Nucleus accumbens (tissue), 56 donors: ENCODE data around the gene ZNF821.
"Not testable (repeated sequence)": the region's sequence is repeated elsewhere in the genome, so short reads cannot be mapped to it uniquely, and the experiment has no call there.

Experiments used
- DNase-seq, 56 donors: peaks; one replicate each; lab custom pipeline; 2025; lab: John Stamatoyannopoulos, UW

The ZNF821 gene

GRCh38 chr16:71903608-71904007 lies 19.6 kb upstream of the ZNF821 start:
- no peak for DNase-seq

DNA sequence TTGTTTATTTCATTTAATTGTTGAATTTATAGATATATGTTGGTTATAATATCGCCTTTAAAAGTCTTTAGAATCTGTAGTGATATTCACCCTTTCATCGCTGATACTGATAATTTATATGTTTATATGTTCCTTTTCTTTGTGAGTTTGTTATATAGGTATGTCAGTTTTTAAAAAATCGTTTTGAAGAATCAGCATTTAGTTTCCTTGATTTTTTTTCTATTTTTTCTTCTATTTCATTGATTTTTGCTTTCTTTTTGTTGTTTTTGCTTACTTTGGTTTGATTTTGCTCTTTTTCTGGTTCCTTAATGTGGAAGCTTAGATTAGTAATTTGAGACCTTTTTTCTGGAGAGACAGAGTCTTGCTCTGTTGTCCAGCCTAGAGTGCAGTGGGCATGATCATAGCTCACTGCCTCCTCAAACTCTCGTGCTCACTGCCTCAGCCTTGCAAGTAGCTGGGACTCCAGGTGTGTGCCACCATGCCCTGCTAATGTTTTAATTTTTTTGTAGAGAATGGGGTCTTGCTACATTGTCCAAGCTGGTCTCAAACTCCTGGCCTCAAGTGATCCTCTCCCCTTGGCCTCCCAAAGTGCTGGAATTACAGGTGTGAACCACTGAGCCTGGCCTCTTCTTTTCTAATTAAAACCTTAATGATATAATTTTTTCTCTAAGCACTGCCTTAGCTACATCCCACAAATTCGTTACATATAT lies 18.8 kb upstream of the ZNF821 start:
- DNase-seq, result no peak

DNA sequence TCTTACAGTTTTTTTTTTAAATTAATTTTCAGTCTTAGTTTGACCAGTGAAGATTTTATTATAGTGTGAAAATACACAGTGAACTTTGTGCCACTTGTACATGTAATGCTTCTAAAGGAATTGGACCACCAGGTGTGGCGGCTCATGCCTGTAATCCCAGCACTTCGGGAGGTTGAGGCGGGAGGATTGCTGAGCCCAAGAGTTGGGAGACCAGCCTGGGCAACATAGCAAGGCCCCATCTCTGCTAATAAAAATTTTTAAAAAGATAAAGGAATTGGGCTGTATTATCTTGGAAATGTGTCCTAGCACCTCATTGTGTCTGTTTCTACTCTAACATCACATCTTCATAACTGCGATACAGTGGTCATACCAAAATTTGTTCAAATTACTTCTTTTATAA lies 15.2 kb upstream of the ZNF821 start:
- no peak for DNase-seq

DNA sequence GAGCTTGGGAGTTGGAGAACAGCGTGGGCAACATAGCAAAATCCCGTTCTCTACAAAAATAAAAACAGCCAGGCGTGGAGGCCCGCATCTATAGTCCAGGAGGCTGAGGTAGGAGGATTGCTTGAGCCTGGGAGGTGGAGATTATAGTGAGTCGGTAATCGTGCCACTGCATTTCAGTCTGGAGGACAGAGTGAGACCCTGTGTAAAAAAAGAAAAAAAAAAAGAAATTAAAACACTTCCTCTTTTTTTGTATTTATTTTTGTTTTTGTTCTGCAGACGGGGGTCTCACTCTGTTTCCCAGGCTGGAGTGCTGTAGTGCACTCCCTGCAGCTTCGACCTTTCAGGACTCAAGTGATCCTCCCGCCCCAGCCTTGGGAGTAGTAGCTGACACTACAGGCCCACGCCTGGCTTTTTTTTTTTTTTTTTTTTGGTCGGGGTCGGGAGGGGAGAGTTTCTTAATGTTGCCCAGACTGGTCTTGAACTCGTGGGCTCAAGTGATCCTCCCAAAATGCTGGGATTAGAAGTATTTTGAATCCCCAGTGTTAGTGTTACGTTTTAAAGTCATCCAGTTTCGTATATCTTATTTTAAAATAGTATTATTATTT lies 12.9 kb upstream of the ZNF821 start:
- no peak for DNase-seq

GRCh38 chr16:71895679-71896365 lies 11.8 kb upstream of the ZNF821 start:
- peak in 10 of 56 donors; percentile 28 to 57 (median 46) for DNase-seq

DNA sequence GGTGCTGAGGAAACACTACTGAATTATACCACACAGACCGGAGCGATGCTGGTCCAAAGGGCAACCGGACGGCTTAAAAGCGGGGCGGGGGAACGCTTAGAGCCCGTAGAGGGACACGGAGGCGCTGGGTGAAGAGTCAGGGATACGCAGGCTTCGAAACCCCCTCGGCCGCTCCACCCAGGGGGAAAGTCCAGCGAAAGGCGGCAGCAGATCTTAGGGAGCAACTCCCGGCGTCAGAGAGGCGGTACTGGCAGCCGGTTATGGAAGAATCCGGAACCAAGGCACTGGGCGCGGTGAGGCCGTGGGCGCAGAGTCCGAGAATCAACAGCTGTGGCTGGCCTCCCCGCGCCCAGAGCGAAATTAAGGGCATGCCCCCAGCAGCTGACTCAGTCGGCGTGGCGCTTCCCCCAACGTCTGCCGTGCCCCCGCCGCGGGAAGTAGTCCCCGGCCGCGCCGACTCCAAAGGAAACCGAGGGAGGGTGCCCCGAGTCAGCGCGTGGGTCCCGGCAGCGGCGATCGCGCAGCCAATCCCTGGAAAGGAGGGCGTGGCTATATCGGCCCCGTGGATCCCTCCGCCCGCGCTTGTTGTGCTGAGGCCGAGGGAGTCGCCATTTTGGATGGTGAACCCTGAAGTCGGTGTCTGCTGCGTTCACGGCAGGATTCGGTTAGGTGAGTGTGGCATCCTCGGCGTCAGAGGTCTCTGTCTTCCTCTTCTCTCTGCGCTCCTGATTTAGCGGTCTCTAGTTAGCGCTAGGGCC lies 11.1 kb upstream of the ZNF821 start, which contains the start of gene IST1:
IST1 (plus strand) TSS at position 611 of the 758 bp plus-strand sequence. CDS start 20,110 bp downstream, outside the sequence.
- peak; percentile 62 to 98 (median 96) for DNase-seq

DNA sequence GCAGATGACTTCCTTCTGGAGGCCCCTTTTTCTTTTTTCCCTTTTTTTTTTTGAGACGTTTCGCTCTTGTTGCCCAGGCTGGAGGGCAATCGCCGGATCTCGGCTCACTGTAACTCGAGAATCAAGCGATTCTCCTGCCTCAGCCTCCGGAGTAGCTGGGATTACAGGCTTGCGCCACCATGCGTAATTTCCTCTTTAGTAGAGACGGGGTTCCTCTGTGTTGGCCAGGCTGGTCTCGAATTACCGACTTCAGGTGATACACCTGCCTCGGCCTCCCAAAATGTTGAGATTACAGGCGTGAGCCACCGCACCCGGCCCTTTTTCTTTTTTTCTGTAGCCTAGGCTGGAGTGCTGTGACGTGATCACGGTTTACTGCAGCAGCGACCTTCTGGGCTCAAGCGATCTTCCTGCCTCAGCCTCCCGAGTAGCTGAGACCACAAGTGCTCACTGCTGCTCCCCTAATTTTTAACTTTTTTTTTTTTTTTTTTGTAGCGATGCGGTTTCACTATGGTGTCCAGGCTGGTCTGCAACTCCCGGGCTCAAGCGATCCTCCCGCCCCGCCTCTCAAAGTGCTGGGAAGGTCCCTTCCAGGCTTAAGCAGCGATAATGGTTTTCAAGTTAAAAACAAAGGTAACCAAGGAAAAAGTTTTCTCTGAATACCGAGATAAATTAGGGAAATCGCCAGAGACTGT lies 10.4 kb upstream of the ZNF821 start:
- DNase-seq, result peak in 42 of 56 donors; percentile 3 to 64 (median 26)

DNA sequence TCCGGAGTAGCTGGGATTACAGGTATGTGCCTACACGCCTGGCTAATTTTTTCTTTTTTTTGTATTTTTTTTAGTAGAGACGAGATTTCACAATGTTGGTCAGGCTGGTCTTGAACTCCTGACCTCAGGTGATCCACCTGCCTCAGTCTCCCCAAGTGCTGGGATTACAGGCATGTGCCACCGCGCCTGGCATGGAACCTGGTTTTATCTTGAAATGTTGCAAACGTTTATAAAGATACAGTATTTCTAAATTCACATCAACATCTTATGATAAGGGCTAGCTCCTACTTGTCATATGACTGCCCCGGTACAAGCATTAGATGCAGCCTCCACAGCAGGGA lies 9.9 kb upstream of the ZNF821 start:
- no peak for DNase-seq

- DNase-seq, result no peak
Observed at GRCh38 chr16:71889147-71889546, 5.2 kb upstream of the ZNF821 start.

GRCh38 chr16:71885261-71885650 lies 1.3 kb upstream of the ZNF821 start:
- DNase-seq, result no peak

DNA sequence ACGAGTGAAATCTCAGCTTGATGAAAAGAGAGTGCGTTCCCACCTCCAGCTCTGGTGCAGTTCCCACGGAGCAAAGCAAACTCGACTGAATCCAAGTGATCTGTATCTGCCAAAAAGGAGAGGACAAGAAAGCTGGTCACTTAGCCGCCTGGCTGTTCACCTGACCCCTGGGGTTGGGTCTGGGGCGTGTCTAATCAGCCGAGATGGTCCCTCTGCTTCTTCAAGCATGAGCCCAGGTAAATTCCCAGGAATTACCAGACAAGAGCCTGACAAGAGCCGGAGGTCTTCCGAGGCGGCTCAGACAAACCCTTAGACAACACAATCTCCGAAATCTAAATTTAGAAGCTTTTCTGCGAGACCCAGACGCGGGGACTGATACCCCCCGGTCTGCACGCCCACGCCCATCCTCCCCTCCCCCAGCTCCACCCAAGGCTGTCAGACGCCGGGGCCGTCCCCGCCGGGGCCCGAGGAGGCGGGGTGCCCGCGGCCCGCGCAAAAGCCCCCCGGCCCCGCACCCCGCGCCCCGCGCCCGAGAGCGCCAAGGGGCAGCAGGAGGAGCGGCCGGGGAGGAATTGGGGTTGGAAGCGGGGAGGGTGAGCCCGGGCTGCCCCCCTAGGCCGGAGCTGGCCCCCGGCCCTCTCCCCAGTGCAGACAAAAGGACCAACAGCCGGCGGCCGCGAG lies 674 bp downstream of the ZNF821 start:
- DNase-seq, result peak in 41 of 56 donors; percentile 3 to 72 (median 42)

DNA sequence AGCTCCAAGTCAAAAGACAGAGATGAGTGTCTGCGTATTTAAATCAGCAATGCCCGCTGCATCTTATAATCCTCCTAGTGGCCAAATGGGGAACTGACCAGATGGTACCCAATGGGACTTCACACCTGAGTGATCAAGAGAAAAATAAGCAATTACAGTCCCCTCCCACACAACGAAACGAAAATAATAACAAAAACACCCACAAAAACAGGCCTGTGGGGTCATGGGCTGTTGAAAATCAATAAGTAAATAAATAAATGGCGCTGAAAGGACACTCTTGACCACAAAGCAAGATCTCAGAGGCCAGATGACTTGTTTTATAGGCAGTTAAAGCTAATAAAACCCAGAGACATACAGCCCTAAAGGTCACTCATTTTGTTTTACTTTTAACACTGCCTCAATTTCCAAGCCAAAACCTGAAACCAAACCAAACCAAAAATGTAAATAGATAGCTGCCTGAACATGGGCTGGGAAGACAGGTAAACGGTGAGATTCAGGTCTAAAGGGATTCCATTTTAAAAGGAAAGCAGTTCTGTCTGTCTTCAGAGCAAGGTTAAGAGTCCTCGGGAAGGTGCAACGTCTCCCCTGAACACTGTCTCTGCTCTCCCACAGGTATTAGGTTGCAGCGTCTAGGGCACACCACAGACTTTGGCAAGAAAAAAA lies 1.3 kb downstream of the ZNF821 start:
- DNase-seq, result peak in 32 of 56 donors; percentile 2 to 68 (median 16)

- peak in 1 of 56 donors; percentile 6 for DNase-seq
Observed at GRCh38 chr16:71880176-71880575, 3.8 kb downstream of the ZNF821 start.

- no peak for DNase-seq
Observed at GRCh38 chr16:71878911-71879310, 5.1 kb downstream of the ZNF821 start.

DNA sequence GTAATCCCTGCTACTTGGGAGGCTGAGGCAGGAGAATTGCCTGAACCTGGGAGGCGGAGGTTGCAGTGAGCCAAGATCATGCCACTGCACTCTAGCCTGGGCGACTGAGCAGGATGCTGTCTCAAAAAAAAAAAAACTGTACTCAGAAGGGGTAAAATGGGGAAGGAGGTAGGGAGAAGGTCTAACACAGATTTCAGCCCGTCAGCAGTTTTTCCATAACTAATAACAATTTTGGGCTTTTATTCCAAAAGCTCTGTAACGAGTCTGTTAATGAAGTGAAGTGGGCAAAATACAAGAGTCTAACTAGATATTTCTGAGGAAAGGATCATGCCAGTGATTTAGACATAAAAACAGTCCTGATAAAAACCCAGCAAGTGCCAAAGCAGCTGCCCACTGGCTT lies 10.8 kb downstream of the ZNF821 start:
- DNase-seq, result no peak

DNA sequence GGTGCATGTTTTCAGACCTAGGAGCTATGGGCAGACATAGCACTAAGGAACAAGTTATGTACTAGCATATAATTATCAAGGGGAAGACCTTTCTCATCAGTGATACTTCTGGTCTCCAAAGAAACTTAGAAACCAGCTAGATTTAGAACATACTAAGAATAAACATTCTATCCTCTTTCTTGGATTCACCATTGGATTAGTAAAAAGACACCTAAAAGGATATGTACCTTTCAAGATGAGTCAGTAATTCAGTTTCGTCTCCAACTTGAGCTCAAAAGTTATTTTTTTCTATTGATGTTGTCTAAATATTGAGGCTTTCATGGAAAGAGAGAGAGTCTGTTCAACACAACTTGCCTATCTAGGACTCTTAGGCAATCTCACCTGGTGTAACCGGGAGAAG lies 13.2 kb downstream of the ZNF821 start:
- no peak for DNase-seq

DNA sequence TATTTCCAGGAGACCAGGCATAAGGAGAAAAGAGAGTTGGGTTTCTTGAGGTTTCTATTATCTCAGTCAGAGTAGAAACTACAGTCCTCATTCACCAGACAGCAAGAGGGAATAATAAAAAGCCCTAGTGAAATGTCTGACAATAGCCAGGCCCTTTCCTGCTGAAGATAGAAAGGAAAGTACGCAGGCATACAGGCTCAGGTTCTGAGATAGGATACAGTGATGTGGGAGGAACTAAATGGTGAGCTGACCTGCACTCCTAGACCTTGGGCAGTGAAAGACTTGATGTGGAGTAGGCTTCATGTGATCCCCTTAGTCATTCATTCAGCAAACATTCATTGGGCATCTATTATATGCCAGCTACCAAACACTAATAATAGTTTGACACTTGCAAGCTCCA lies 14.9 kb downstream of the ZNF821 start:
- DNase-seq, result no peak

DNA sequence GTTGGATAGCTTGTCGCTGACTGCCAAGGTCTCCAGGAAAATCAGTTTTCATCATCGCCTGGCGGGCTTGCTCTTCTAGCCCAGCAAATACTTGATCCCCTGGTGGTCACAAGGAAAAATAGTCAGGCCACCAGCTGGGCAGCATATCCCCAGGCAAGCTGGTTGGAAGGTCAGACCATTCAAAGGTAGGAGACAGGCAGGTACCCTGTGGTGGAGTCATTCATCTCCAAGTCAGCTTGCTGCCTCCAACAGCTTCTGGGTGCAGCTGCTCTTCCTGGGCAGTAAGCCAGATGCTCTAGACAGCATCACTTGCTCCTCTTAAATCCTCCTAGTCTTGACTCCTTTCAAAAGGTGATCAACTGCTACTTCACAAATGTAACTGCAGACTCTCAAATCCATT lies 16.0 kb downstream of the ZNF821 start:
- DNase-seq, result no peak

GRCh38 chr16:71867175-71867574 lies 16.8 kb downstream of the ZNF821 start:
- DNase-seq, result not testable (repeated sequence)
